H7 (cell line): ENCODE results near the gene IL20. TPM values are rescaled to one million over a fixed set of nuclear protein-coding genes. Genes with fewer than 3 reads are reported as not detected.
"Not testable (repeated sequence)": the region's sequence is repeated elsewhere in the genome, so short reads cannot be mapped to it uniquely, and the experiment has no call there.

ENCODE experiments used
- DNase-seq: peaks from one replicate; pipeline ENCODE4 v3.0.0; 2012
- H3K27me3 ChIP-seq: 2 replicates; pipeline ENCODE4 v1.6.0; 2011; ENCODE audit warnings: mild to moderate bottlenecking, low read length; ENCODE audit not compliant: control insufficient read depth, insufficient read depth
- H3K36me3 ChIP-seq: replicated peaks from 2 replicates; pipeline ENCODE4 v1.5.1; 2011; ENCODE audit warnings: low read length; ENCODE audit not compliant: control insufficient read depth, insufficient read depth
- H3K4me3 ChIP-seq: 2 replicates; pipeline ENCODE4 v1.5.1; 2011; ENCODE audit warnings: low read depth, mild to moderate bottlenecking, control low read depth, low read length, moderate library complexity; ENCODE audit not compliant: insufficient read depth
- total RNA-seq: library from RNA; depleted of rRNA; stranded (reverse); fragments of >200 nt; shearing (Covaris generic); gene quantifications from 2 replicates; pipeline ENCODE4 v1.2.3, GENCODE V29; 2014

IL20 gene
- total RNA-seq, 1 experiment from 2014 or later: not detected

DNA sequence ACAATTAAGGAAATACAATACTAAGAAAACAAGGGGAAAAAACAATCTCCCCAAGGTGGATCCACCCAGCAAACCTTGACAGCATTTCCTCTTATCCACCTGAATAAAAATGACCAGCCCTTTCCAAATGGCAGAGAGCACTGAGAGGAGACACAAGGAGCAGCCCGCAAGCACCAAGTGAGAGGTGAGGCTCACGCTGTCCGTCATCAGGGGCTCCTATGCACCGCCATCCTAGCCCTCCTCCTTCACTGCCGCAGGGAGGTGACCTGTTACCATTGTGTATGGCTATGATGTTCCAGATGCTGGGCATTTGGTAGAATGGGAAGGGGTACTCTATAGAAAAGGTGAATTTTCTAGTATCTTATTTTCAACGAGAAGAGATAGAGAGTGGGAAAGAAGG lies 31.2 kb upstream of the IL20 start:
- no peak for DNase-seq
- no peaks in the 10 kb centered on the region; the same call in 1 of the 2 replicates for H3K27me3 ChIP-seq
- H3K36me3 ChIP-seq: no peaks in the 10 kb centered on the region
- no peak overlapping the region for H3K4me3 ChIP-seq

DNA sequence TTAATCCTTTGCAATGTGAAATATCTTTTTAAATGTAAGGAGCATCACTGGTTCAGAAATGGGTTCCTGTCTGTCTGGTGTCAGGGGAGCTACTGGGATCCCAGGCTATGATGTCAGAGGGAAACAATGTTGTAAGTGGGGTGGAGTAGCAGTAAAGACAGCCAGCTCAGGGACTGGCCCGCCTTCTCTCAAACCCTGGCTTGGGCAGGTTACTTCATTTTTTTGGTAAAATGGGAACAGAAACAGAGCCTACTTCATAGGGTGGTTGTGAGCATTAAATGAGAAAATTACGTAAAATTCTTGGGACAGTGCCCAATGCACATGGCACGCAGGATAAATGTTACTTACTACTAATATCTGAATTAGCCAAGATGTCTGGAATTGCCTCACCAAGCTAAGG lies 30.7 kb upstream of the IL20 start:
- no peaks in the 10 kb centered on the region; the same call in 1 of the 2 replicates for H3K27me3 ChIP-seq
- no peak overlapping the region for H3K4me3 ChIP-seq
- no peaks in the 10 kb centered on the region for H3K36me3 ChIP-seq
- no peak for DNase-seq

DNA sequence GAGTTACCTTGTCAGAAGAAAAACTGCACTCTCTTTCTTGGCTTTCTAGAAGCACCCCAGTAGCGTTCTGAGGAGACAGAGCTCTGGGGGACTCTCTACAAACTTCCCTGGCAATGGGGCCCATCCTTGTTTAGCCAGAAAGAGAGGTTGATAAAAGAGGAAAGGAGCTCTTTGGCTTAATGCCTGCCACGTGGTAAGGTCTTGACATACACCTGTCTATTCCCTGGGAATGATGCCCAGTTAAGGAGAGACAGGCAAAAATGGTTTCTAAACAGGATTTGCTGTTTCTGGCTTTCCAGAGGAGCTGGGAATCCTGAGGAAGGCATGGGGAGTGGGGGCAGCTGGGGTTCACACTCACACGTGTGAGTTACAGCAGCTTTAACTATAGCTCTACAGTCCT lies 30.2 kb upstream of the IL20 start:
- Histone ChIP-seq H3K36me3 (no peaks in the 10 kb centered on the region), H3K4me3 (no peak overlapping the region), H3K27me3 (no peaks in the 10 kb centered on the region; the same call in 1 of the 2 replicates)
- no peak for DNase-seq

DNA sequence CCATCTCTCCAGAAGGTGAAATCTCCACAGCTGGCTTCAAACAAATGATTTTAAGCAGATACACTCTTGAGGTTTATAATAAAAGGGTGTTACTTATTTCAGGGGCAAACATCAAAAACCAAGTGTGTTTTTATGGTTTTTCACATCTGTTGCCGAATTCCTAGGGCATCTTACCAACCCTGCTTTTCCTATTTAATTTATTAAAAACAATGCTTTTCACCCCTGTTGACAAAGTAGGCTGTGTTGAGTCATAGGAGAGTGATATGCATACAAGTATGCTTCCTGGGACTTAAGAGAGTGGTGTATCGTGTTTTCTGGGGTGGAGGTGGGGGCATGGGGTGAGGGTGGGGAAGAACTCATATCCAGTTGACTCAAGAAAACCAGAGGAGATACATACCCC lies 29.3 kb upstream of the IL20 start:
- H3K27me3 ChIP-seq: no peaks in the 10 kb centered on the region; the same call in 1 of the 2 replicates
- H3K36me3 ChIP-seq: no peaks in the 10 kb centered on the region
- H3K4me3 ChIP-seq: no peak overlapping the region
- no peak for DNase-seq

DNA sequence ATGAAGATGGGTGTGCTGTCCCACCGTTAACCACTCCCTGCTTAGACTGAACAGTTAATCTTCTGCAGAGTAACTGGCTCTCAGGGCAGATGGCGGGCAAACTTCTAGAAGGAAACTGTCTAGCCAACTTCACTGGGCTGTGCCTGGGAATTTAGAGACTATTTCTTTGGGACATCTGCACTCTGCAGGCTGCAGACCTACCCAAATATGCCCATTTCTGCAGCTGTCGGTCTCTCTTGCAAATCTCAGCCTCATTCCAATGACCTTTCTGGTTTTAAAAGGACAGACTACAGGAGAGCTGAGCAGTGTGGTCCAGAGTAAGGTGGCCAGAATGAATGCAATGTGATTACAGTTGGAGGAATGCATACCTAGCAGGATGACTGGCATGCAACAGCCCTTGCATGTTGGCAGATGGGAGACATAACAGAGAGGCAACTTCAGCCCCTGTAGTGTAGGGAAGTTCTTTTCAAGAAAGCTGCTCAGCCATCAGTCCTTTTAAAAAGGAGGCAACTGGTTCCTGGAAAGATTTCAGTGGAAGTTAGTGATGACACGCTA lies 26.3 kb upstream of the IL20 start:
- Histone ChIP-seq H3K36me3 (no peaks in the 10 kb centered on the region), H3K4me3 (no peak overlapping the region), H3K27me3 (no peaks in the 10 kb centered on the region; the same call in 1 of the 2 replicates)
- DNase-seq: no peak

DNA sequence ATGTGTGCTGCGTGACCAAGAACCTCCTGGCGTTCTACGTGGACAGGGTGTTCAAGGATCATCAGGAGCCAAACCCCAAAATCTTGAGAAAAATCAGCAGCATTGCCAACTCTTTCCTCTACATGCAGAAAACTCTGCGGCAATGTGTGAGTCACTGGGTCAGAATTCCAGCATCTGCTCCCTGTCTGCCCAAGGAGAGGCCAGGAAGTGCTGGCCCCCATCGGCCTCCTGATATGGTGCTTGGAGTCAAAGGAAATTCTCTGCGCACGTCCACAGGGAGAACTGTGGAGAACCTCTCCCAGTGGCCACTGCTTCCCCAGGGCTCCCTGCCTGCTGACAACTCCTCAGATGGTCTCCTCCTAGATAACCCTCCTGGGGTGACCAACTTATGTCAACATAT lies 25.6 kb upstream of the IL20 start:
- H3K4me3 ChIP-seq: no peak overlapping the region
- no peaks in the 10 kb centered on the region for H3K36me3 ChIP-seq
- no peaks in the 10 kb centered on the region; the same call in 1 of the 2 replicates for H3K27me3 ChIP-seq
- DNase-seq: no peak

DNA sequence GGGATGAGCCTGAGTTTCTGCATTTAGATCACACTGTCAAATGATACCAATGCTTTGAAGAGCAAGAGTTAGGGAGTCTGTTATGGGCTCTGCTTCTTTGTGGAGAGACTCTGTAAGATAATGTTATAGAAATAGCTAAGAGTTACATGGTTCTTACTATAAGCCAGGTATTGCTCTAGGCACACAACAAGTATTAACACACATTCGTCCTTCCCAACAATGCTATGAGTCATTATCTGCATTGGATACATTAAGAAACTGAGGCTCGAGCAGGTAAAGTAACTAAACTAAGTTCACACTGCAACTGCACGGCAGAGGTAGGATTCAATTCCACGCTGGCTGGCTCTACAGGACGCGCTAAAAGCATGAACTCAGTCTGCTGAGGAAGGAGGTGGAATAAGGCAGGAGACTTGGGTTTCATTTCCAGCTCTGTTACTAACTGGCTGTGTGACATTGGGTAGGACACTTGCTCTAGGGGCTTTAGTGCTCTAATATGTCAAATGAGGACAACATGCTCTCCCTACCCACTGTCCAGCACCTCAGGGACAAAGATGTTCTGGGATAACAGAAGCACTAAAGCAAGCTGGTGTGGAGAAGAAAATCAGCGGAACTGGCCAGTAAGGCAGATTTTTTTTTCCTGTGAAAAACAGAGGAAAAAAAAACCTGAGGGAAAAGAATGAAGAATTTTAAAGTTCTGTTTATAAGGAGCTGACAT lies 23.7 kb upstream of the IL20 start:
- Histone ChIP-seq H3K27me3 (no peaks in the 10 kb centered on the region; the same call in 1 of the 2 replicates), H3K4me3 (no peak overlapping the region), H3K36me3 (no peaks in the 10 kb centered on the region)
- DNase-seq: no peak

DNA sequence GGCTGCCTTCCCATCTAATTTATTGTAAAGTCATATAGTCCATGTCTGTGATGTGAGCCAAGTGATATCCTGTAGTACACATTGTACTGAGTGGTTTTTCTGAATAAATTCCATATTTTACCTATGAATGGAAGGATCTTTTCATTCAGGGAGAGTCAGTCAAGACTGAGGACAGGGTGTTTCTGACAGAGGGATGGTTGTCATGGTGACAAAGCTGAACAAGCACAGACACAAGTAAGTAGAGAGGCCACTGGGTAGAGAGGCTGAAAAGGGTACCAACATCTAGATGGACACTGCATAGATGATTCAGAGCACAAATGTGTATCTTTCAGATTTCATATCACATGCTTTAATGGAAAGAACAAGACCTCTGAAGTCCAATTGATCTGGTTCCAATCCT lies 22.6 kb upstream of the IL20 start:
- no peak overlapping the region for H3K4me3 ChIP-seq
- no peaks in the 10 kb centered on the region; the same call in 1 of the 2 replicates for H3K27me3 ChIP-seq
- DNase-seq: no peak
- H3K36me3 ChIP-seq: no peaks in the 10 kb centered on the region

DNA sequence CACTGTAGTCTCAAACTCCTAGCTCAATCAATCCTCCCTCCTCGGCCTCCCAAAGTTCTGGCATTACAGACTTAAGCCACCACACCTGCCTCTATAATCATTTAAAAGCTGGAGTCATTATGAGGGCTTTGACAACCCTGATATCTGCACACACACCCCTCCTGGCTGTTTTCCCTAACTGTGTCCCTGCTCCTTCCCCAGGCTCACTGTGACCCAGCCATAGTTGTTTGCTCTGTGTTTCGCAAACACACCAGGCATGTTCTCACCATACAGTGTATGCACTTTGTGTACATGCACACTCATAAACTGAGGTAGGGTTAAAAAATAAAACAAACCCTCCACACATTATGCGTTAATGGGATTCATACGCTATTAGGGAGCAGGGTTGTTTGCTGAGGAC lies 21.8 kb upstream of the IL20 start:
- no peak for DNase-seq
- H3K36me3 ChIP-seq: no peaks in the 10 kb centered on the region
- no peaks in the 10 kb centered on the region; the same call in 1 of the 2 replicates for H3K27me3 ChIP-seq
- H3K4me3 ChIP-seq: no peak overlapping the region

DNA sequence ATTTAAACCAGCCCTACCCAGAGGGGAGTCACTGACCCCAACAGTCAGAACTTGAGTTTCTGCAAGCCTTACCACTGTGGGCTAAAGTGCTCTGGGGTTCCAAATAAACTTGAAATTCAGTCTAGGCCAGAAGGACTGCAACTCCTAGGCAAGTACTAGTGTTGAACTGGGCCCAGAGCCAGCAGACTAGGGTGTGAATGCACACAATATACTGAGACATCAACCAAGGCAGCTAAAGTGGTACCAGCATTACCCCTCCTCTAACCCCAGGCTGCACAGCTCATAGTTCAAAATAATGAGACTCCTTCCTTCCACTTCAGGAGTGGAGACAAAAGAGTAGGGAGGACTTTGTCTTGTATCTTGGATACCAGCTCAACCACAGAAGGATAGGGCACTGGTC lies 18.9 kb upstream of the IL20 start:
- no peaks in the 10 kb centered on the region for H3K27me3 ChIP-seq
- no peaks in the 10 kb centered on the region for H3K36me3 ChIP-seq
- no peak for DNase-seq
- H3K4me3 ChIP-seq: no peak overlapping the region

DNA sequence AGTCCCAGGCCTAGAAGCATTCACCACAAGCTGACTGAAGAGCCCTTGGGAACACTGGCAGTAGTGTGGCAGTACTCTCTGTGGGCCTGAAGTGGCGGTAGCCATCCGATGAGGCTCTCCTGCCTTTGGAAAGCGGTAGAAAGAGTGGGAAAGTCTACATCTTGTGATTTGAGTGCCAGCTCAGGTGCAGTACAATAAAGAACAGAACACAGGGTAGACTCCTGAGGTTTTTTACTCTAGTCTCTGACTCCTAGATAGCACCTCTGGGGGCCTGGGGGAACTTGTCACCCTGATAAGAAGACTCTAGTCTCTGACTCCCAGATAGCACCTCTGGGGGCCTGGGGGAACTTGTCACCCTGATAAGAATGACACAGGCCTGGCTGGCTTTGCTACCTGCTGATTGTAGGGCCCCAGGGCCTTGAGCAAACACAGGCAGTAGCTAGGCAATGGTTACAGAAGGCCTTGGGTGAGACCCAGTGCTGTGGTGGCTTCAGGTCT lies 18.0 kb upstream of the IL20 start:
- no peaks in the 10 kb centered on the region for H3K36me3 ChIP-seq
- DNase-seq: no peak
- no peaks in the 10 kb centered on the region for H3K27me3 ChIP-seq
- H3K4me3 ChIP-seq: no peak overlapping the region

DNA sequence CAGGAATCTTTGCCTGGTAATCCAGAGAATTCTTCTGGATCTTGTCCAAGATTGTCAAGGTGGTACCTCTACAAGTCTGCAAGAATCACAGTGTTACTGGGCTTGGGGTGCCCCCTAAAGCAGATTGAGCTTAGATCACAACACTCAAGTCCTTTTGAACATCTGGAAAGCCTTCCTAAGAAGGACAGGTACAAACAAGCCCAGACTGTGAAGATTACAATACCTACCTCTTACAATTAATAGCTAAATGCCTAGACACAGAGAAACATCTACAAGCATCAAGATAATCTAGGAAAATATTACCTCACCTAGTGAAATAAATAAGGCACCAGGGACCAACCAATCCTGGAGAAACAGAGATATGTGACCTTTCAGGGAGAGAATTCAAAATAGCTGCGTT lies 17.5 kb upstream of the IL20 start:
- H3K36me3 ChIP-seq: no peaks in the 10 kb centered on the region
- no peaks in the 10 kb centered on the region for H3K27me3 ChIP-seq
- H3K4me3 ChIP-seq: no peak overlapping the region
- DNase-seq: no peak

DNA sequence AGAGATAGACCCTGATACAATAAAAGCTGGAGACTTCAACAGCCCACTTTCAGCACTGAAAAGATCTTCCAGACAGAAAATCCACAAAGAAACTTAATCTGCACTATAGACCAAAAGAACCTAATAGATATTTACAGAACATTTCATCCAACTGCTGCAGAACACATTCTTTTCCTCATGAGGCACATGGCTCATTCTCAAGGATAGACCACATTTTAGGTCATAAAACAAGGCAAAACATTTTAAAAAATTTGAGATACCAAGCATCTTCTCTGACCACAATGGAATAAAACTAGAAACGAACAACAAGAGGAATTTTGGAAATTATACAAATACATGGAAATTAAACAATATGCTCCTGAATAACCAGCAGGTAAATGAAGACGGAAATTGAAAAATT lies 15.0 kb upstream of the IL20 start:
- DNase-seq: no peak
- no peaks in the 10 kb centered on the region for H3K36me3 ChIP-seq
- H3K4me3 ChIP-seq: no peak overlapping the region
- H3K27me3 ChIP-seq: no peaks in the 10 kb centered on the region

DNA sequence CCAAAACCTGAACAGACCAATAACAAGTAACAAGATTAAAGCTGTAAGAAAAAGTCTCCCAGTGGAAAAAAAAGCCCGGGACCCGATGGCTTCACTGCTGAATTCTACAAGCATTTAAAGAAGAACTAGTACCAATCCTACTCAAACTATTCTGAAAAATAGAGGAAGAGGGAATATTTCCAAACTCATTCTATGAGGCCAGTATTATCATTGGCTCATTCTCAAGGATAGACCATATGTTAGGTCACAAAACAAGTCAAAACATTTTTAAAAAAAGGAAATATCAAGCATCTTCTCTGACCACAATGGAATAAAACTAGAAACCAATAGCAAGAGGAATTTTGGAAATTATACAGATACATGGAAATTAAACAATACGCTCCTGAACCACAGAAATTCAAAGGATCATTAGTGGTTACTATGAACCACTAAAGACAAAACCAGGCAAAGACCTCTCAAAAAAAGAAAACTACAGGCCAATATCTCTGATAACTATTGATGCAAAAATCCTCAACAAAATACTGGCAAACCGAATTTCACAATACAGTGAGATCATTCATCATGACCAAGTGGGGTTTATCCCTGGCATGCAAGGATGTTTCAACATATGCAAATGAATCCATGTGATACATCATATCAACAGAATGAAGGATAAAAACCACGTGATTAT lies 13.9 kb upstream of the IL20 start:
- H3K27me3 ChIP-seq: no peaks in the 10 kb centered on the region
- no peak for DNase-seq
- no peaks in the 10 kb centered on the region for H3K36me3 ChIP-seq
- no peak overlapping the region for H3K4me3 ChIP-seq

DNA sequence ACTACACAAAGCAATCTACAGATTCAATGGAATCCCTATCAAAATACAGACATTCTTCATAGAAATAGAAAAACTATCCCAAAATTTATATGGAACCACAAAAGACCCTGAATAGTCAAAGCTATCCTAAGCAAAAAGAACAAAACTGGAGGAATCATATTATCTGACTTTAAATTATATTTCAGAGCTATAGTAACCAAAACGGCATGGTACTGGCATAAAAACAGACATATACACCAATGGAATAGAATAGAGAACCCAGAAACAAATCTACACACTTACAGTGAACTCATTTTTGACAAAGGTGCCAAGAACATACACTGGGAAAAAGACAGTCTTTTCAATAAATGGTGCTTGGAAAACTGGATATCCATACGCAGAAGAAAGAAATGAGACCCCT lies 12.8 kb upstream of the IL20 start:
- not testable (repeated sequence) for H3K36me3 ChIP-seq, DNase-seq, H3K27me3 ChIP-seq, H3K4me3 ChIP-seq
